Osteoblast (primary cell): ENCODE results near the gene NR5A2. TPM values are rescaled to one million over a fixed set of nuclear protein-coding genes. Genes with fewer than 3 reads are reported as not detected.

Source experiments
- DNase-seq: peaks from one replicate; pipeline ENCODE4 v3.0.0; 2011; ENCODE audit warnings: low spot score, mixed read lengths; ENCODE audit not compliant: insufficient read length; ENCODE audit errors: missing footprints
- H2AFZ ChIP-seq: 2 replicates; pipeline ENCODE4 v1.6.0; 2011; ENCODE audit warnings: mild to moderate bottlenecking, low read length
- H3K27ac ChIP-seq: 2 replicates; pipeline ENCODE4 v1.5.1; 2011; ENCODE audit warnings: mild to moderate bottlenecking, low read depth, low read length, moderate library complexity
- H3K27me3 ChIP-seq: 2 replicates; pipeline ENCODE4 v1.6.0; 2012; ENCODE audit warnings: mild to moderate bottlenecking, control low read depth, inconsistent platforms, low read length, moderate library complexity; ENCODE audit not compliant: insufficient read depth
- H3K36me3 ChIP-seq: 2 replicates; pipeline ENCODE4 v1.5.1; 2011; ENCODE audit warnings: mild to moderate bottlenecking, low read length, control low read depth, moderate library complexity; ENCODE audit not compliant: insufficient read depth
- H3K4me1 ChIP-seq: 2 replicates; pipeline ENCODE4 v1.5.1; 2011; ENCODE audit warnings: mild to moderate bottlenecking, low read length, control low read depth, moderate library complexity; ENCODE audit not compliant: insufficient read depth
- H3K4me2 ChIP-seq: 2 replicates; pipeline ENCODE4 v1.6.0; 2011; ENCODE audit warnings: mild to moderate bottlenecking, low read length; ENCODE audit not compliant: insufficient read depth
- H3K4me3 ChIP-seq: fragments of 200-600 bp; sonication (generic); 3 replicates; pipeline ENCODE4 v1.5.1; 2012; ENCODE audit warnings: mild to moderate bottlenecking, low read length, inconsistent platforms; ENCODE audit not compliant: insufficient read depth
- H3K79me2 ChIP-seq: 2 replicates; pipeline ENCODE4 v1.6.0; 2012; ENCODE audit warnings: mild to moderate bottlenecking, low read length, control low read depth, inconsistent platforms; ENCODE audit not compliant: insufficient read depth
- H3K9me3 ChIP-seq: 2 replicates; pipeline ENCODE4 v1.5.1; 2011; ENCODE audit warnings: low read depth, low read length, control low read depth
- H4K20me1 ChIP-seq: 2 replicates; pipeline ENCODE4 v1.6.0; 2012; ENCODE audit warnings: mild to moderate bottlenecking, low read length, control low read depth; ENCODE audit not compliant: insufficient read depth
- CTCF ChIP-seq: IDR thresholded peaks from 2 replicates; pipeline ENCODE4 v1.5.1; 2011; ENCODE audit warnings: mild to moderate bottlenecking, low read depth, low read length, moderate library complexity; ENCODE audit errors: extremely low read depth
- total RNA-seq: library from RNA; depleted of rRNA; stranded (reverse); fragments of >200 nt; gene quantifications from 2 replicates; pipeline ENCODE4 v1.2.3, GENCODE V29; 2012

Gene NR5A2
- total RNA-seq, 1 donor: not detected

GRCh38 chr1:200058341-200058740, 30.8 kb downstream of the NR5A2 start:
- no peaks in the 10 kb centered on the region for H3K79me2 ChIP-seq
- H4K20me1 ChIP-seq: no peaks in the 10 kb centered on the region
- no peaks in the 10 kb centered on the region for H3K9me3 ChIP-seq
- peaks cover 9% of the 10 kb centered on the region for H3K27me3 ChIP-seq
- H3K36me3 ChIP-seq: no peaks in the 10 kb centered on the region
- no peaks in the 10 kb centered on the region for H3K4me1 ChIP-seq
- H2AFZ ChIP-seq: no peak overlapping the region
- no peak overlapping the region for H3K4me2 ChIP-seq
- H3K27ac ChIP-seq: no peak overlapping the region
- DNase-seq: no peak
- TF ChIP-seq CTCF: no peak
- H3K4me3 ChIP-seq: no peak overlapping the region

GRCh38 chr1:200062143-200062542, 34.6 kb downstream of the NR5A2 start:
- Histone ChIP-seq H3K27me3 (peaks cover 9% of the 10 kb centered on the region), H3K27ac (no peak overlapping the region), H3K36me3 (no peaks in the 10 kb centered on the region), H4K20me1 (no peaks in the 10 kb centered on the region), H3K4me1 (no peaks in the 10 kb centered on the region), H2AFZ (no peak overlapping the region), H3K9me3 (no peaks in the 10 kb centered on the region), H3K4me2 (no peak overlapping the region), H3K4me3 (no peak overlapping the region), H3K79me2 (no peaks in the 10 kb centered on the region)
- DNase-seq: no peak
- no peak for TF ChIP-seq CTCF

GRCh38 chr1:200072636-200073285, 45.3 kb downstream of the NR5A2 start:
- no peak overlapping the region for H3K4me2 ChIP-seq
- H3K4me3 ChIP-seq: no peak overlapping the region
- no peaks in the 10 kb centered on the region for H3K9me3 ChIP-seq
- no peaks in the 10 kb centered on the region for H4K20me1 ChIP-seq
- H3K36me3 ChIP-seq: no peaks in the 10 kb centered on the region
- H3K27ac ChIP-seq: no peak overlapping the region
- no peaks in the 10 kb centered on the region for H3K79me2 ChIP-seq
- DNase-seq: no peak
- H3K4me1 ChIP-seq: peaks cover 5% of the 10 kb centered on the region
- TF ChIP-seq CTCF: no peak
- peaks cover 53% of the 10 kb centered on the region for H3K27me3 ChIP-seq
- no peak overlapping the region for H2AFZ ChIP-seq

- no peak for DNase-seq
- H3K27ac ChIP-seq: no peak overlapping the region
- peaks cover 50% of the 10 kb centered on the region for H3K27me3 ChIP-seq
- H2AFZ ChIP-seq: no peak overlapping the region
- no peaks in the 10 kb centered on the region for H3K36me3 ChIP-seq
- TF ChIP-seq CTCF: no peak
- H3K4me2 ChIP-seq: no peak overlapping the region
- no peaks in the 10 kb centered on the region for H3K79me2 ChIP-seq
- no peak overlapping the region for H3K4me3 ChIP-seq
- H3K9me3 ChIP-seq: no peaks in the 10 kb centered on the region
- H3K4me1 ChIP-seq: peaks cover 5% of the 10 kb centered on the region
- no peaks in the 10 kb centered on the region for H4K20me1 ChIP-seq
Measured at GRCh38 chr1:200073286-200073637, 45.8 kb downstream of the NR5A2 start.
